ENCODE data around the gene UBL4A. TPM values are rescaled to one million over a fixed set of nuclear protein-coding genes. Genes with fewer than 3 reads are reported as not detected.

UBL4A gene
- total RNA-seq, 2 donors from 2014 or later: 39.6 to 40.4 TPM

DNA sequence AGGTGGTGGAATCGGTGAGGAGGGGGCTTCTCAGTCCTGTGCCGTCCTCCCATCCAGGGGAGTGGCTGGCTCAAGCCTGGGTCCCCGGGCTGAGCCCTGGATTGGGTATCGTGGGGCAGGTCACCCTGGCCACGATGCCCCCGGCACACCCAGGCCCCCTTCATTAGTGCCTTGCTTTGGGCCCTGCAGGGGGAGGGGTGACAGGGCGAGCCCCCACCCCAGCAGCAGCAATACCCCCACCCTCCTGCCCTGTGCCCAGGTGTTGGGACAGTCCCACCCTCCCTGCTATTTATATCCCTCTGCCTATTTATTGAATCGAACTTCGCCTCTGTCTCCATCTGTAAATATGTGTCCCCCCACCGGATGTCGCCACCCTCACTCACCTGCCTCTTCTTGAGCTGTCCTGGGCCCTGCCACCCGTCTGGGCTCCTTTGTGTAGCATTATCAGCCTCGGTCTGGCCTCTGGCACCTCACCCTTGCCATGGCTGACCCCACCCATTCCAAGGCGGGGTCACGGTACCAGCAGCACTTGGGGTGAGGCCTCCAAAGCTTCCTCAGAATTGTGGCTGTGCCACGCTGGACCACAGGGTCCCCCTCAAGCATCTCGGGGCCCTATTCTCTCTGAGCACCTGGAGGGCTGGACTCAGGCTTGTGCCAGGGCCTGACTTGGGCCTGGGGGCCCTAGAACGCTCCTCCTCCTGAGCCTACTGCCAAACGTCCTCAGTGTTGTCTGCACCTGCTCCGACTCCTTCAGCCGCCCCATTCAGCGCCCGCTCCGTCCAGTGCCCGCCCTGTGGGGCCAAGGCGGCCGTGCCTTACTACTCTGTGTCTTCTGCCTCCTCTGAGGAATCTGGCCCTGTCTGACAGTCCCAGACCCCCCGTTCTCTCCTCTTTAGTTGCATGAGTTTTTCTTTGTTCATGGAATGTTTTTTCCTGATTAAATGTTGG is 13.5 kb downstream of the UBL4A start:
- DNase-seq (ENCODE audit: low spot score in 2 of 2) (no peak), ATAC-seq (peak in 1 of 2 donors; percentile 13)
- Mint-ChIP-seq H3K27ac (no peak overlapping the region), H3K9me3 (no peaks in the 10 kb centered on the region), H3K36me3 (no peaks in the 10 kb centered on the region)

DNA sequence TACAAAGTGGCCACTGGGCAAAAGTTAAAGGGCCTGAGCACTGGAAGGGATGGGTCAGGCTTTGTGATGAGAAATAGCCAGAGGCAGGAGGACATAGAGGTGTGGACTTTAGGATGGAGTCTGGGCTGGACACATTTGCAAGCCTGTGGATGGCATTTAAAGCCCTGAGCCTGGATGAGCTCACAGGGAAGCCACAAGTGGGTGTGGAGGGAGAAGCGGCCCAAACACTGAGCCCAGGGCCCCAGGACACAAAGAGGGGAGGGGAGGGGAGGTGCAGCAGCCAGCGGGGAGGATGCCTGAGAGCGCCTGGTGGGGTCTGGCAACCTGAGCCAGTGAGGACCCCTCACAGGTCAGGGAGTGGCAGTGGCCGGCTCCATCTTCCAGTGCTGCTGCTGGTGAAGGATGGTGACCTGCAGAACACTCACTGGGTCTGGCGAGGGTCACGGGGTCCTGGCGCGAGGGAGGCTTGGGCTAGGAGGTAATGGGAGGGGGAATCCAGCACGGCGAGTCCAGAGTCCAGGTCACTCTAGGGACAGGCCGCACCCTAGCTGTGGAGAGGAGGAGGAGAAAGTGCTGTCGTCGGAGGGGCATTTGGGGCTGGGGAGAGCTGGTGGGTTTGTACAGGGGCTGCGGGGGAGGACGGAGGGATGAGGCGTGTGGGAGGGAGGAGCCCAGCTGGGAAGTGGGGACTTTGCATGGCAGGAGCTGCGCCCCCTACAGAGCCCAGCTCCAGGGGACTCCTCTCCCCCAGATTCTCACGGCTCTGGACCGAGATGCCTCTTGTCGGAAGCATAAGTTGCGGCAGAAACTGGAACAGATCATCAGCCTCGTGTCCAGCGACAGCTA is 14.4 kb downstream of the UBL4A start:
- no peak for DNase-seq (ENCODE audit: low spot score in 2 of 2)
- ATAC-seq: no peak
- Mint-ChIP-seq H3K27ac (no peak overlapping the region), H3K36me3 (no peaks in the 10 kb centered on the region), H3K9me3 (no peaks in the 10 kb centered on the region)

DNA sequence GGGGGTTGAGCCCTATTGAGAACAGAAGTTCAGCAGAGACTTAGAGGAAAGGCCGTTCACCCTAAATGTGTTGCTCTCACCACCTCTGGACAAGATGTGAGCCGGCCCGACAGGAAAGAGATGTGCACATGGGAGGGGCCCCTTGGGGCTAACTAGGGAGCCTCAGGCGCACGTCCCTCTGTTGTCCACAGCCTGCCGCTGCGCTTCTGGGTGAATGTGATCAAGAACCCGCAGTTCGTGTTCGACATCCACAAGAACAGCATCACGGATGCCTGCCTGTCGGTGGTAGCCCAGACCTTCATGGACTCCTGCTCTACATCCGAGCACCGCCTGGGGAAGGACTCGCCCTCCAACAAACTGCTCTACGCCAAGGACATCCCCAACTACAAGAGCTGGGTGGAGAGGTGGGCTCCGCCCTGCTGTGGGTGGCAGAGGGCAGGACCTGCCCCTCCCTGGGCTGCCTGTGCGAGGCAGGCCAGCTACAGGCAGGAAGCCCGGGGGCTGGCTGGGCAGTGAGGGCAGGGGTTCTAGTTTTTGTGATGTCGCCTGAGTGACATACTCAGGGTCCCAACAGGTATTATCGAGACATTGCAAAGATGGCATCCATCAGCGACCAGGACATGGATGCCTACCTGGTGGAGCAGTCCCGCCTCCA is 15.4 kb downstream of the UBL4A start:
- ATAC-seq (no peak), DNase-seq (ENCODE audit: low spot score in 2 of 2) (no peak)
- Mint-ChIP-seq H3K27ac (no peak overlapping the region), H3K36me3 (no peaks in the 10 kb centered on the region), H3K9me3 (no peaks in the 10 kb centered on the region)

DNA sequence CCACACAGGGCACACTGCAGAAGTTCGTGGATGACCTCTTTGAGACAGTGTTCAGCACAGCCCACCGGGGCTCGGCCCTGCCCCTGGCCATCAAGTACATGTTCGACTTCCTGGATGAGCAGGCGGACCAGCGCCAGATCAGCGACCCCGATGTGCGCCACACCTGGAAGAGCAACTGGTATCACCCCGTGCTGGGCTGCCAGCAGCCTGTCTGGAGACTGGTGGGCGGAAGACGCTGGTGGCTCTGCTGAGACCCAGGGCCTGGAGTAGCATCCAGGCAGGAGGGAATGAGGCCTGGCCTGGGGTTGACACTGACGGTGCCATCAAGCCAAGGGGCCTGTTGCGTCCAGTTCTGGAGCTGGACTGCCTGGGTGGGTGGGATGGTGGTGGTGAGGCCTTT is 16.0 kb downstream of the UBL4A start:
- ATAC-seq: no peak
- no peak overlapping the region for H3K27ac Mint-ChIP-seq
- no peaks in the 10 kb centered on the region for H3K9me3 Mint-ChIP-seq
- DNase-seq (ENCODE audit: low spot score in 2 of 2): no peak
- no peaks in the 10 kb centered on the region for H3K36me3 Mint-ChIP-seq

DNA sequence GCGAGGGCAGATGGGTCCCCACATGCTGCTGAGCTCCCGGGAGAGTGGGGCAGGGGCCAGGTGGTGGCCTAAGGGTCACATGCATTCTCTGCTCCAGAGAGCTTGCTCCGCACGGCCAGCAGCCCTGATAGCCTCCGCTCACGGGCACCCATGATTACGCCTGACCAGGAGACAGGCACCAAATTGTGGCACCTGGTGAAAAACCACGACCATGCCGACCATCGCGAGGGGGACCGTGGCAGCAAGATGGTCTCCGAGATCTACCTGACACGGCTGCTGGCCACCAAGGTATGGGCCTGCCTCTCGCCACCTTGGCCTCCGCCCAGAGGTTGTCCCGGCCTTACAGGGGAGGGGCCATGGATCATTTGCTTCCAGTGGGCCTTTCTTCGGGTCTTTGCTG is 16.5 kb downstream of the UBL4A start:
- no peak for DNase-seq (ENCODE audit: low spot score in 2 of 2)
- ATAC-seq: no peak
- H3K36me3 Mint-ChIP-seq: no peaks in the 10 kb centered on the region
- no peak overlapping the region for H3K27ac Mint-ChIP-seq
- no peaks in the 10 kb centered on the region for H3K9me3 Mint-ChIP-seq

DNA sequence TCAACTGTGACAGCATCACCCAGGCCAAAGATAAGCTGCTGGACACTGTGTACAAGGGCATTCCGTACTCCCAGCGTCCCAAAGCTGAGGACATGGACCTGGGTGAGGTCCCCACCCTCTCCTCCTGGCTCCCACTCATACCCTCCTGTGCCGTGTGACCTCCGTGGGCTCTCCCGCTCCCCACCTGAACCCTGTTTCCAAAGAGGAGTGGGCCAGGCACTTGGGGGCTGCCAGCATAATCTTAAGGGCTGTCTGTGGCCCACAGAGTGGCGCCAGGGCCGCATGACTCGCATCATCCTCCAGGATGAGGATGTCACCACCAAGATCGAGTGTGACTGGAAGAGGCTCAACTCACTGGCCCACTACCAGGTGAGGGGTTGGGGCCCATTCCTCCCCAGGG is 17.3 kb downstream of the UBL4A start:
- DNase-seq (ENCODE audit: low spot score in 2 of 2) (no peak), ATAC-seq (no peak)
- Mint-ChIP-seq H3K27ac (no peak overlapping the region), H3K9me3 (no peaks in the 10 kb centered on the region), H3K36me3 (no peaks in the 10 kb centered on the region)

DNA sequence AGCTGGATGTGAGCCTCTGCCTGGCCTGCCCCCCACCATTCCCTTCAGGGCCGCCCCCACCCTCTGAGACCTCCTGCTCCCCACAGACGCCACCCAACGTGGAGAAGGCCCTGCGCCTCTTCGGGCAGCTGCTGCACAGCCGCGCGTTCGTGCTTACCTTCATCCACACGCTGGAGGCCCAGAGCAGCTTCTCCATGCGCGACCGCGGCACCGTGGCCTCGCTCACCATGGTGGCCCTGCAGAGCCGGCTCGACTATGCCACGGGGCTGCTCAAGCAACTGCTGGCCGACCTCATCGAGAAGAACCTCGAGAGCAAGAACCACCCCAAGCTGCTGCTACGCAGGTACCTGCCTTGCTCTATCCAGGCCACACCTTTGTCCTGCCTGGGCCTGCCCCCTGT is 18.2 kb downstream of the UBL4A start:
- no peak for DNase-seq (ENCODE audit: low spot score in 2 of 2)
- no peak overlapping the region for H3K27ac Mint-ChIP-seq
- H3K9me3 Mint-ChIP-seq: no peaks in the 10 kb centered on the region
- no peaks in the 10 kb centered on the region for H3K36me3 Mint-ChIP-seq
- no peak for ATAC-seq

DNA sequence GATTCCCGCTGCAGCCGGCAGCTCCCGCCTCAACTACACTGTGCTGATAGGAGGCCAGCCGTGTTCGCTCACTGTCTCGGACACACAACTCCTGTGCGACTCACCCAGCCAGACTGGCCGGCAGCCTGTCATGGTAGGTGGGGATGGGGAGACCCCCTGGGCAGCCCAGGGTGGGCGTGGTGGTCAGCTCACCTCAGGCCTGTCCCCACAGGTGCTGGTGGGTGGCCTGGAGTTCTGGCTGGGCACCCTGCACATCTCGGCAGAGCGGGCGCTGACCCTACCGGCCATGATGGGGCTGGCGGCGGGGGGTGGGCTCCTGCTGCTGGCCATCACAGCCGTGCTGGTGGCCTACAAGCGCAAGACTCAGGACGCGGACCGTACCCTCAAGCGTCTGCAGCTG is 18.9 kb downstream of the UBL4A start:
- Mint-ChIP-seq H3K9me3 (no peaks in the 10 kb centered on the region), H3K27ac (no peak overlapping the region), H3K36me3 (no peaks in the 10 kb centered on the region)
- no peak for ATAC-seq
- DNase-seq (ENCODE audit: low spot score in 2 of 2): no peak

DNA sequence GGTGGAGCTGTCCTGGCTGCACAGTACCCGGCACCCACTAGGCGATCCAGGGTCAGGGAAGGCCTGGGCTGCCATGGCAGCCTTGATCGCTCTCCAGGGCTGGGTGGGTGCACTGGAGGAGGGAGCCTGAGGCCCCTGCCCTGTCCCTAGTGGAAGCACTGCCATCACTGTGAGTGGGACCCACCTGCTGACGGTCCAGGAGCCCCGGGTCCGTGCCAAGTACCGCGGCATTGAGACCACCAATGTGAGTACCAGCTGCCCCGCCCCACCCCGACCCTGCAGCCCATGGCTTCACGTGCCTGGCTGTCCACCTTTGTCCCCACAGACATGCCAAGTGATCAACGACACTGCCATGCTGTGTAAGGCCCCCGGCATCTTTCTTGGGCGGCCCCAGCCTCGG is 19.5 kb downstream of the UBL4A start:
- H3K27ac Mint-ChIP-seq: no peak overlapping the region
- DNase-seq (ENCODE audit: low spot score in 2 of 2) (no peak), ATAC-seq (no peak)
- no peaks in the 10 kb centered on the region for H3K9me3 Mint-ChIP-seq
- no peaks in the 10 kb centered on the region for H3K36me3 Mint-ChIP-seq

DNA sequence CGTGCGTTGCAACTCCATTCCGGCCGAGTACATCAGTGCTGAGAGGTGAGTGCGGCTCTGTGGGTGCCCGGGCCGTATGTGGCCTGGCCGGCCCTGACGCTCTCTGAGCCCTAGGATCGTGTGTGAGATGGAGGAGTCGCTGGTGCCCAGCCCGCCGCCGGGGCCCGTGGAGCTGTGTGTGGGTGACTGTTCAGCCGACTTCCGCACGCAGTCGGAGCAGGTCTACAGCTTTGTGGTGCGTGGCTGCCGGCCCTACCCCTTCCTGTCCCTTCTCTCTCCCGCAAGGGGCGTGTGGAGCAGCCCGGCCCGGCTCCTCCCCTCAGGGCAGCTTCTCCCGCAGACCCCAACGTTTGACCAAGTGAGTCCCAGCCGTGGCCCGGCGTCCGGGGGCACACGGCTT is 20.4 kb downstream of the UBL4A start:
- no peak overlapping the region for H3K27ac Mint-ChIP-seq
- no peaks in the 10 kb centered on the region for H3K36me3 Mint-ChIP-seq
- DNase-seq (ENCODE audit: low spot score in 2 of 2) (no peak), ATAC-seq (no peak)
- no peaks in the 10 kb centered on the region for H3K9me3 Mint-ChIP-seq

DNA sequence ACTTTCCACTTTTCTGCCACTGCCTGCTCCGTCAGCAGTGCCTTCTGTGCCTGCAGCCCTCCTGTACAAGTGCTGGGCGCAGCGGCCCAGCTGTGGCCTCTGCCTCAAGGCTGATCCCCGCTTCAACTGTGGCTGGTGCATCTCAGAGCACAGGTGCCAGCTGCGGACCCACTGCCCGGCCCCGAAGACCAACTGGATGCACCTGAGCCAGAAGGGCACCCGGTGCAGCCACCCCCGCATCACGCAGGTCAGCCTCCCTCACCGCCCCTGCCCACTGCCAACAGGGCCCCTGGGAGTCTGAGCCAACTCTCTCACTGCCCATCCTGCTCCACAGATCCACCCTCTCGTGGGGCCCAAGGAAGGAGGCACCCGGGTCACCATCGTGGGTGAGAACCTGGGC is 20.8 kb downstream of the UBL4A start:
- Mint-ChIP-seq H3K27ac (no peak overlapping the region), H3K36me3 (no peaks in the 10 kb centered on the region), H3K9me3 (no peaks in the 10 kb centered on the region)
- ATAC-seq (no peak), DNase-seq (ENCODE audit: low spot score in 2 of 2) (no peak)

DNA sequence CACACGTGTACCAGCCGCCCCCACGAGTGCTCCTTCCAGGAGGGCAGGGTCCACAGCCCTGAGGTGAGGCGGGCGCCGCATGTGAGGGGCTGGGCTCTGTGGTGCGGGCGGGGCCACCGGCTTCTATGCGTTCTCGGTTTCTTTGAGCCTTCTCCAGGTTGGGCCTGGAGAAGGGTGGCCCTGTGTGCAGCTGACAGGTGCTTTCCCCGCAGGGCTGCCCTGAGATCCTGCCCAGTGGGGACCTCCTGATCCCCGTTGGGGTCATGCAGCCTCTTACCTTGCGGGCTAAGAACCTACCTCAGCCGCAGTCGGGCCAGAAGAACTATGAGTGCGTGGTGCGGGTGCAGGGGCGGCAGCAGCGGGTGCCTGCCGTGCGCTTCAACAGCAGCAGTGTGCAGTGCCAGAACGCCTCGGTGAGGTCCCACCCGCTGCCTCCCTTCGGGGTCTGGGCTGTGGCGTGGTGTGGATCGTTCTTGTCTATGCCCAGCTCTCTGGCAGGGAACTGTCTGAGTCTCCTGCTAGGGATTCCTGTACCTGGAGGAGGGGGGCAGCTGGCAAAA is 21.5 kb downstream of the UBL4A start:
- Mint-ChIP-seq H3K27ac (no peak overlapping the region), H3K9me3 (no peaks in the 10 kb centered on the region), H3K36me3 (no peaks in the 10 kb centered on the region)
- DNase-seq (ENCODE audit: low spot score in 2 of 2) (no peak), ATAC-seq (no peak)

DNA sequence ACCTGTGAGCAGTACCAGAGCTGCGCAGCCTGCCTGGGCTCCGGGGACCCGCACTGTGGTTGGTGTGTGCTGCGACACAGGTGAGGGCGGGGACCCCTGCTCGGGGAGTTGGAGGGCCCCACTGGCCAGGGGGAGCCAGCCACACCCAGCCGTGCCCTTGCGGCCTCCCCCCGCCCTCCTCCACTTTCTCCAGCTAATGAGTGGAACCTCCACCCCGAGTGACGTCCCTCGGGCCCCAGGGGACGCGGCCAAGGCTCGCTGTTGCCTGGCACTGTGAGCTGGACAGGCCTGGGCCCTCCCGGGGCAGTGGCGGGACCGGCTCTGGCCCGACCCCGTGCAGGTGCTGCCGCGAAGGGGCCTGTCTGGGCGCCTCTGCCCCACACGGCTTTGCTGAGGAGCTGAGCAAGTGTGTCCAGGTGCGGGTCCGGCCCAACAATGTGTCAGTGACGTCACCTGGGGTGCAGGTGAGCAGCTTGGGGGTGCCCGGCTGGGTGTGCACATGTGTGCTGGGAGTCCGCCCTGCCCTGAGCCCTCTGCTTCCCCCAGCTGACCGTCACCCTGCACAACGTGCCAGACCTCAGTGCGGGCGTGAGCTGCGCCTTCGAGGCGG is 22.7 kb downstream of the UBL4A start:
- H3K9me3 Mint-ChIP-seq: no peaks in the 10 kb centered on the region
- H3K27ac Mint-ChIP-seq: no peak overlapping the region
- ATAC-seq: no peak
- no peaks in the 10 kb centered on the region for H3K36me3 Mint-ChIP-seq
- no peak for DNase-seq (ENCODE audit: low spot score in 2 of 2)

DNA sequence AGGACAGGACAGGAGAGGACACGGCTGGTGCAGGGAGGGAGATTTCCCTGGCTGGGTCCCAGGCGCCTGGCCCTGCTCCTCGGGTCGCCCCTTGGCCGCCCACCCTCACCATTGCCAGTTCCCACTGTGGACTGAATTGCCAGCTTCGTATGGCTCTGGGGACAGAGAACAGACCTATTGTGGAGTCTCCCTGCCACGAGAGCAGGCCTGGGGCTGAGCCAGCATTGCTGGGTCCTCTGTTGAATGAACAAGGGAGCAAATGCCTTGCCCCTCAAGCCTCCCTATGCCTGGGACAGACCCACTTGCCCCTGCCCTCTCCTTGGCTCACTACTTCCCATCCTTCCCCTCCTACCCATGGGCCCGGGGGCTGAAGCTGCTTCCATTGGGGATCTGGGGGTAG is 24.0 kb downstream of the UBL4A start:
- Mint-ChIP-seq H3K9me3 (no peaks in the 10 kb centered on the region), H3K36me3 (peaks cover 2 to 3% of the 10 kb centered on the region in 2 donors), H3K27ac (no peak overlapping the region)
- no peak for ATAC-seq
- no peak for DNase-seq (ENCODE audit: low spot score in 2 of 2)

DNA sequence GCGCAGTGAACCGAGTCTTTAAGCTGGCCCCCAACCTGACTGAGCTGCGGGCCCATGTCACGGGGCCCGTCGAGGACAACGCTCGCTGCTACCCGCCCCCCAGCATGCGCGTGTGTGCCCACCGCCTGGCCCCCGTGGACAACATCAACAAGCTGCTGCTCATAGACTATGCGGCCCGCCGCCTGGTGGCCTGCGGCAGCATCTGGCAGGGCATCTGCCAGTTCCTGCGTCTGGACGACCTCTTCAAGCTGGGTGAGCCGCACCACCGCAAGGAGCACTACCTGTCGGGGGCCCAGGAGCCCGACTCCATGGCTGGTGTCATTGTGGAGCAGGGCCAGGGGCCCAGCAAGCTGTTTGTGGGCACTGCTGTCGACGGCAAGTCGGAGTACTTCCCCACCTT is 26.1 kb downstream of the UBL4A start:
- ATAC-seq (no peak), DNase-seq (ENCODE audit: low spot score in 2 of 2) (no peak)
- Mint-ChIP-seq H3K36me3 (peaks cover 5 to 7% of the 10 kb centered on the region in 2 donors), H3K9me3 (no peaks in the 10 kb centered on the region), H3K27ac (no peak overlapping the region)

DNA sequence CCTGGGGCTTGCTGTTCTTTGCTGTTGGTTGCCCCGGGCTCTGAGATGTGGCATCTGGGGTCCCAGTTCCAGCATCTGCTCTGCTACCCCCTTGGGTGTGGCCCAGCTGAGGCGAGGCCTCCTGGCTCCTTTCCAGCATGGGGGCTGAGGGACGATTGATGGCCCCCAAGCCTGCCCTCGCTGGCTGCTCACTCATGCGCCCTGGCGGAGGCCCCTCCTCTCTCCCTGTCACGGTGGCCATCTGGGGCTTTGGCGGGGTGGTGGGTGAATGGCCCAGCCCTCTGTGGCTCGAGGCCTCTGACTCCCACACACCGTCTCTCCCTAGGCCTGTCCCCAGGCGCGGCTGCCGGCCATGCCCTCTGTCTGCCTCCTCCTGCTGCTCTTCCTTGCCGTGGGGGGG is 26.6 kb downstream of the UBL4A start:
- ATAC-seq (no peak), DNase-seq (ENCODE audit: low spot score in 2 of 2) (no peak)
- Mint-ChIP-seq H3K36me3 (peaks cover 5 to 7% of the 10 kb centered on the region in 2 donors), H3K9me3 (no peaks in the 10 kb centered on the region), H3K27ac (no peak overlapping the region)
